H54 (cell line): ENCODE data around the gene TNFRSF18.

Source experiments
- DNase-seq: peaks from one replicate; pipeline ENCODE4 v3.0.0; 2011; ENCODE audit warnings: low spot score, mixed read lengths; ENCODE audit not compliant: insufficient read length
- FAIRE-seq: peaks from 3 replicates; lab custom pipeline; 2011; peaks lifted over from hg19 to GRCh38; lab: Jason Lieb, UNC
- POLR2A ChIP-seq: IDR thresholded peaks from 2 replicates; pipeline ENCODE4 v1.6.1; 2011; ENCODE audit warnings: low read depth, mild to moderate bottlenecking, low read length

The TNFRSF18 gene

GRCh38 chr1:1216770-1217620 is 10.6 kb upstream of the TNFRSF18 start:
- FAIRE-seq (no peak), DNase-seq (no peak)
- TF ChIP-seq POLR2A, result no peak

- TF ChIP-seq POLR2A, result no peak
- no peak for DNase-seq
- no peak for FAIRE-seq
These were observed 9.7 kb upstream of the TNFRSF18 start for GRCh38 chr1:1215881-1216605.

- FAIRE-seq (no peak), DNase-seq (no peak)
- no peak for TF ChIP-seq POLR2A
These were observed 8.8 kb upstream of the TNFRSF18 start for GRCh38 chr1:1215080-1215676.

GRCh38 chr1:1213345-1214265 is 7.2 kb upstream of the TNFRSF18 start, which contains the start of gene TNFRSF4:
Gene TNFRSF4 (minus strand): TSS chr1:1214153. CDS start chr1:1214127, 26 bp downstream.
- no peak for TF ChIP-seq POLR2A
- no peak for DNase-seq
- FAIRE-seq, result no peak

GRCh38 chr1:1212780-1213344 is 6.5 kb upstream of the TNFRSF18 start:
- DNase-seq, result no peak
- no peak for FAIRE-seq
- no peak for TF ChIP-seq POLR2A

GRCh38 chr1:1211541-1212441 is 5.4 kb upstream of the TNFRSF18 start:
- TF ChIP-seq POLR2A, result no peak
- DNase-seq, result no peak
- no peak for FAIRE-seq

- TF ChIP-seq POLR2A, result no peak
- FAIRE-seq, result no peak
- DNase-seq, result no peak
These were observed 4.5 kb upstream of the TNFRSF18 start for GRCh38 chr1:1210726-1211540.

GRCh38 chr1:1208713-1209433 is 2.5 kb upstream of the TNFRSF18 start:
- DNase-seq, result no peak
- FAIRE-seq, result no peak
- TF ChIP-seq POLR2A, result no peak

GRCh38 chr1:1207571-1207892 is 1.1 kb upstream of the TNFRSF18 start:
- FAIRE-seq (no peak), DNase-seq (no peak)
- no peak for TF ChIP-seq POLR2A

- DNase-seq (no peak), FAIRE-seq (no peak)
- no peak for TF ChIP-seq POLR2A
These were observed 657 bp upstream of the TNFRSF18 start for GRCh38 chr1:1206966-1207531.
